SU-DHL-6 (cell line): ENCODE results near the gene EIF2B2.

Source experiments
- CTCF ChIP-seq: fragments of 200-600 bp; sonication (generic); IDR thresholded peaks from one replicate; pipeline ENCODE4 v1.5.1; 2017; ENCODE audit warnings: antibody characterized with exemption, mild to moderate bottlenecking, low read length, moderate library complexity; ENCODE audit not compliant: insufficient read depth, poor library complexity, severe bottlenecking
- EZH2phosphoT487 ChIP-seq: fragments of 200-600 bp; sonication (generic), shearing (Covaris generic); conservative IDR thresholded peaks from 2 replicates; pipeline ENCODE4 v1.6.1; 2018; ENCODE audit warnings: mild to moderate bottlenecking, antibody characterized with exemption, low read length, moderate library complexity, mixed read lengths

GRCh38 chr14:74981462-74981782 lies 21.3 kb upstream of the EIF2B2 start:
- no peak for TF ChIP-seq CTCF
- no peak for TF ChIP-seq EZH2phosphoT487
